Neutrophil (primary cell): ENCODE measurements around the gene MYH6.
"Not testable (repeated sequence)": the region's sequence is repeated elsewhere in the genome, so short reads cannot be mapped to it uniquely, and the experiment has no call there.

ENCODE experiments used
- H3K27ac ChIP-seq: fragments of 200-600 bp; sonication (generic); 2 replicates; pipeline ENCODE4 v1.5.1; 2016; ENCODE audit warnings: mild to moderate bottlenecking, moderate library complexity
- H3K27me3 ChIP-seq: fragments of 200-600 bp; sonication (generic); 2 replicates; pipeline ENCODE4 v1.6.0; 2016; ENCODE audit warnings: mild to moderate bottlenecking
- H3K36me3 ChIP-seq: fragments of 200-600 bp; sonication (generic); 2 replicates; pipeline ENCODE4 v1.5.1; 2017
- H3K4me1 ChIP-seq, 2 experiments: fragments of 200-600 bp in 1 of 2; sonication (generic) in 1 of 2; 1 replicate in 1 of 2; 2 replicates in 1 of 2; pipeline versions ENCODE4 v1.5.1 to v1.6.1; 2013 to 2016; ENCODE audit warnings: low read depth in 1 of 2, low read length in 1 of 2, mild to moderate bottlenecking in 1 of 2, moderate library complexity in 1 of 2; ENCODE audit not compliant: control insufficient read depth in 1 of 2, insufficient read depth in 1 of 2
- H3K4me3 ChIP-seq, 2 experiments: fragments of 200-600 bp in 1 of 2; sonication (generic) in 1 of 2; 1 replicate in 1 of 2; 2 replicates in 1 of 2; pipeline ENCODE4 v1.5.1; 2013 to 2016; ENCODE audit warnings: low read depth in 1 of 2, low read length in 1 of 2, mild to moderate bottlenecking in 1 of 2, moderate library complexity in 1 of 2
- H3K9me3 ChIP-seq: fragments of 200-600 bp; sonication (generic); 2 replicates; pipeline ENCODE4 v1.5.1; 2016
- CTCF ChIP-seq: fragments of 200-600 bp; sonication (generic); IDR thresholded peaks from 2 replicates; pipeline ENCODE4 v1.5.1; 2016; ENCODE audit warnings: antibody characterized with exemption

MYH6 gene

GRCh38 chr14:23407516-23408306, at the start of gene MYH6:
Gene MYH6 (minus strand): TSS chr14:23408273. CDS start chr14:23407223, 1,050 bp downstream.
- Histone ChIP-seq H3K27me3 (no peaks in the 10 kb centered on the region), H3K36me3 (no peaks in the 10 kb centered on the region), H3K9me3 (no peaks in the 10 kb centered on the region), H3K4me3 (no peak within 1 kb of the TSS), H3K4me1 (no peaks in the 10 kb centered on the region), H3K27ac (no peak within 1 kb of the TSS)
- TF ChIP-seq CTCF = no peak

GRCh38 chr14:23456883-23457586, 49.0 kb upstream of the MYH6 start:
- not testable (repeated sequence) for H3K4me1 ChIP-seq, H3K27ac ChIP-seq, H3K9me3 ChIP-seq, H3K36me3 ChIP-seq, H3K4me3 ChIP-seq
- peaks cover 64% of the 10 kb centered on the region for H3K27me3 ChIP-seq

GRCh38 chr14:23454445-23454856, 46.4 kb upstream of the MYH6 start:
- Histone ChIP-seq H3K36me3 (no peaks in the 10 kb centered on the region), H3K27me3 (peaks cover 59% of the 10 kb centered on the region), H3K4me1 (no peaks in the 10 kb centered on the region), H3K4me3 (no peak overlapping the region), H3K9me3 (no peaks in the 10 kb centered on the region), H3K27ac (no peak overlapping the region)
- no peak for TF ChIP-seq CTCF

- Histone ChIP-seq H3K27me3 (peaks cover 42% of the 10 kb centered on the region), H3K9me3 (no peaks in the 10 kb centered on the region), H3K4me1 (no peaks in the 10 kb centered on the region), H3K36me3 (no peaks in the 10 kb centered on the region), H3K4me3 (no peak overlapping the region), H3K27ac (no peak overlapping the region)
- TF ChIP-seq CTCF = no peak
These were observed 44.2 kb upstream of the MYH6 start for GRCh38 chr14:23452237-23452636.

- TF ChIP-seq CTCF = no peak
- Histone ChIP-seq H3K27ac (no peak overlapping the region), H3K27me3 (peaks cover 34% of the 10 kb centered on the region), H3K36me3 (no peaks in the 10 kb centered on the region), H3K4me1 (no peaks in the 10 kb centered on the region), H3K4me3 (no peak overlapping the region), H3K9me3 (no peaks in the 10 kb centered on the region)
These were observed 42.3 kb upstream of the MYH6 start for GRCh38 chr14:23450379-23450778.

GRCh38 chr14:23449314-23449713, 41.2 kb upstream of the MYH6 start:
- Histone ChIP-seq H3K36me3 (no peaks in the 10 kb centered on the region), H3K27me3 (peaks cover 30% of the 10 kb centered on the region), H3K9me3 (no peaks in the 10 kb centered on the region), H3K4me1 (no peaks in the 10 kb centered on the region), H3K4me3 (no peak overlapping the region), H3K27ac (no peak overlapping the region)
- no peak for TF ChIP-seq CTCF
